H1 (cell line): ENCODE measurements around the gene CHSY1. TPM values are rescaled to one million over a fixed set of nuclear protein-coding genes. Genes with fewer than 3 reads are reported as not detected.

Experiments used
- CTCF ChIA-PET: fragments of 300-600 bp; sonication (Branson Sonifier 250); formaldehyde crosslinking; loops from one replicate; lab custom pipeline; 2021; ENCODE audit not compliant: partially characterized antibody; lab: Charles Lee
- POLR2A ChIA-PET: fragments of 300-600 bp; sonication (Branson Sonifier 250); formaldehyde crosslinking; loops from one replicate; lab custom pipeline; 2021; ENCODE audit warnings: inconsistent platforms; ENCODE audit not compliant: partially characterized antibody; lab: Charles Lee
- DNase-seq, 2 experiments: peaks; one replicate each; pipeline versions ENCODE4 v3.0.0 to v3.0.0-alpha.2; 2010 to 2022; ENCODE audit warnings: low spot score in 2 of 2, low read depth in 1 of 2, mixed read lengths in 1 of 2
- FAIRE-seq: peaks from 2 replicates; lab custom pipeline; 2011; peaks lifted over from hg19 to GRCh38; lab: Jason Lieb, UNC
- H2AFZ ChIP-seq: 2 replicates; pipeline ENCODE4 v1.8.1; 2012; ENCODE audit warnings: low read length, inconsistent platforms
- H2AK5ac ChIP-seq: 2 replicates; pipeline ENCODE4 v1.6.1; 2013; ENCODE audit warnings: low read depth, low read length
- H2BK120ac ChIP-seq: replicated peaks from 2 replicates; pipeline ENCODE3; 2013; ENCODE audit warnings: low read depth, low read length, inconsistent platforms
- H2BK12ac ChIP-seq: 2 replicates; pipeline ENCODE4 v1.6.1; 2013; ENCODE audit warnings: low read depth, low read length
- H2BK15ac ChIP-seq: 2 replicates; pipeline ENCODE4 v1.6.1; 2013; ENCODE audit warnings: low read length
- H2BK20ac ChIP-seq: 2 replicates; pipeline ENCODE4 v1.6.1; 2013; ENCODE audit warnings: low read length
- H2BK5ac ChIP-seq: 2 replicates; pipeline ENCODE4 v1.6.1; 2013; ENCODE audit warnings: low read depth, low read length
- H3K14ac ChIP-seq: 2 replicates; pipeline ENCODE4 v1.6.1; 2013; ENCODE audit warnings: inconsistent platforms; ENCODE audit not compliant: insufficient read length
- H3K18ac ChIP-seq: 2 replicates; pipeline ENCODE4 v1.6.1; 2013; ENCODE audit warnings: low read length; ENCODE audit errors: extremely low read depth
- H3K23ac ChIP-seq: 2 replicates; pipeline ENCODE4 v1.6.1; 2013; ENCODE audit warnings: inconsistent platforms; ENCODE audit not compliant: insufficient read length
- H3K23me2 ChIP-seq: 2 replicates; pipeline ENCODE4 v1.6.1; 2013; ENCODE audit warnings: low read depth, low read length
- H3K27ac ChIP-seq: 2 replicates; pipeline ENCODE4 v1.6.1; 2011; ENCODE audit warnings: low read depth, low read length, inconsistent platforms
- H3K27me3 ChIP-seq, 4 experiments: replicated peaks in 1 of 4; 1 replicate in 1 of 4; 2 replicates in 3 of 4; pipeline versions ENCODE4 v1.6.1 to v1.8.1; 2011 to 2013; ENCODE audit warnings: low read length in 3 of 4, mild to moderate bottlenecking in 3 of 4, inconsistent platforms in 2 of 4, mixed read lengths in 2 of 4, moderate library complexity in 1 of 4; ENCODE audit not compliant: control insufficient read depth in 3 of 4, insufficient read depth in 3 of 4; ENCODE audit errors: extremely low read depth in 1 of 4
- H3K36me3 ChIP-seq, 4 experiments: 2 replicates each; pipeline versions ENCODE4 v1.6.1 to v1.8.1; 2011 to 2013; ENCODE audit warnings: mild to moderate bottlenecking in 4 of 4, low read length in 3 of 4, moderate library complexity in 2 of 4, control low read depth in 1 of 4, inconsistent platforms in 1 of 4; ENCODE audit not compliant: insufficient read depth in 4 of 4, control insufficient read depth in 2 of 4
- H3K4ac ChIP-seq: replicated peaks from 2 replicates; pipeline ENCODE3; 2013; ENCODE audit warnings: low read length, low read depth, mixed read lengths, inconsistent platforms; ENCODE audit not compliant: insufficient read length
- H3K4me1 ChIP-seq, 4 experiments: replicated peaks in 1 of 4; 1 replicate in 1 of 4; 2 replicates in 3 of 4; pipeline versions ENCODE4 v1.6.1 to v1.8.1; 2011 to 2013; ENCODE audit warnings: low read length in 3 of 4, inconsistent platforms in 2 of 4, mixed read lengths in 1 of 4; ENCODE audit not compliant: insufficient read depth in 4 of 4, control insufficient read depth in 3 of 4
- H3K4me2 ChIP-seq, 2 experiments: 2 replicates each; pipeline versions ENCODE4 v1.6.1 to v1.8.1; 2011 to 2013; ENCODE audit warnings: low read depth in 2 of 2, low read length in 2 of 2, control low read depth in 1 of 2, inconsistent platforms in 1 of 2, mild to moderate bottlenecking in 1 of 2; ENCODE audit not compliant: insufficient read depth in 1 of 2
- H3K4me3 ChIP-seq, 4 experiments: fragments of 200-600, 300-600 bp in 1 of 4; sonication (generic), shearing (Covaris generic), sonication (Bioruptor Twin) in 1 of 4; 2 replicates each; pipeline versions ENCODE4 v1.5.1 to v1.8.1; 2011 to 2016; ENCODE audit warnings: low read length in 4 of 4, low read depth in 3 of 4, control low read depth in 2 of 4, inconsistent platforms in 2 of 4, mild to moderate bottlenecking in 2 of 4, mixed read lengths in 1 of 4, moderate library complexity in 1 of 4; ENCODE audit not compliant: insufficient read depth in 2 of 4; ENCODE audit errors: extremely low read depth in 1 of 4
- H3K56ac ChIP-seq: replicated peaks from 2 replicates; pipeline ENCODE3; 2013; ENCODE audit warnings: low read depth, mild to moderate bottlenecking, mixed read lengths, low read length, inconsistent platforms; ENCODE audit not compliant: insufficient read length
- H3K79me1 ChIP-seq: 2 replicates; pipeline ENCODE4 v1.6.1; 2013; ENCODE audit warnings: low read depth, low read length, control low read depth
- H3K79me2 ChIP-seq, 2 experiments: 2 replicates each; pipeline versions ENCODE4 v1.6.1 to v1.8.1; 2012 to 2013; ENCODE audit warnings: low read length in 2 of 2, mild to moderate bottlenecking in 2 of 2, inconsistent platforms in 1 of 2; ENCODE audit not compliant: insufficient read depth in 2 of 2, control insufficient read depth in 1 of 2
- H3K9ac ChIP-seq, 4 experiments: replicated peaks in 1 of 4; 1 replicate in 1 of 4; 2 replicates in 3 of 4; pipeline versions ENCODE4 v1.6.1 to v1.8.1; 2011 to 2013; ENCODE audit warnings: low read depth in 3 of 4, low read length in 3 of 4, control low read depth in 2 of 4, mild to moderate bottlenecking in 2 of 4, moderate library complexity in 2 of 4, inconsistent platforms in 1 of 4; ENCODE audit errors: extremely low read depth in 1 of 4
- H3K9me3 ChIP-seq, 2 experiments: 2 replicates each; pipeline versions ENCODE4 v1.6.1 to v1.8.1; 2012 to 2013; ENCODE audit warnings: mild to moderate bottlenecking in 2 of 2, moderate library complexity in 2 of 2, control low read depth in 1 of 2, inconsistent platforms in 1 of 2, low read depth in 1 of 2, low read length in 1 of 2, mixed read lengths in 1 of 2; ENCODE audit not compliant: insufficient read depth in 2 of 2
- H4K20me1 ChIP-seq, 2 experiments: replicated peaks in 1 of 2; 2 replicates each; pipeline versions ENCODE3 to v1.8.1; 2011 to 2013; ENCODE audit warnings: inconsistent platforms in 2 of 2, low read length in 2 of 2, mild to moderate bottlenecking in 1 of 2; ENCODE audit not compliant: insufficient read depth in 2 of 2, control insufficient read depth in 1 of 2
- H4K5ac ChIP-seq: 2 replicates; pipeline ENCODE4 v1.6.1; 2013; ENCODE audit warnings: low read length, low read depth, mixed read lengths, inconsistent platforms; ENCODE audit not compliant: insufficient read length
- H4K8ac ChIP-seq: 2 replicates; pipeline ENCODE4 v1.8.0; 2013; ENCODE audit warnings: mild to moderate bottlenecking, moderate library complexity, low read length, inconsistent platforms; ENCODE audit not compliant: insufficient read depth; ENCODE audit errors: extremely low read depth
- H4K91ac ChIP-seq: replicated peaks from 2 replicates; pipeline ENCODE3; 2013; ENCODE audit warnings: low read length, mixed read lengths, inconsistent platforms; ENCODE audit not compliant: insufficient read length
- CHD2 ChIP-seq: IDR thresholded peaks from 2 replicates; pipeline ENCODE4 v1.6.1; 2012; ENCODE audit warnings: low read length, improper control_type of control experiment
- EGR1 ChIP-seq: IDR thresholded peaks from 2 replicates; pipeline ENCODE4 v1.6.1; 2011; ENCODE audit warnings: low read depth, low read length, borderline replicate concordance
- NRF1 ChIP-seq: IDR thresholded peaks from 2 replicates; pipeline ENCODE4 v1.6.1; 2011; ENCODE audit warnings: mild to moderate bottlenecking, low read depth, low read length, improper control_type of control experiment
- RAD21 ChIP-seq, 2 experiments: IDR thresholded peaks in 1 of 2; conservative IDR thresholded peaks in 1 of 2; 2 replicates each; pipeline ENCODE4 v1.6.1; 2011; ENCODE audit warnings: low read depth in 2 of 2, low read length in 2 of 2, improper control_type of control experiment in 1 of 2, inconsistent platforms in 1 of 2, mild to moderate bottlenecking in 1 of 2, moderate library complexity in 1 of 2
- RXRA ChIP-seq: IDR thresholded peaks from 2 replicates; pipeline ENCODE4 v1.6.1; 2011; ENCODE audit warnings: low read depth, mild to moderate bottlenecking, low read length, moderate library complexity; ENCODE audit not compliant: insufficient read depth
- SP1 ChIP-seq: IDR thresholded peaks from 2 replicates; pipeline ENCODE4 v1.6.1; 2011; ENCODE audit warnings: low read depth, low read length
- TCF12 ChIP-seq: IDR thresholded peaks from 2 replicates; pipeline ENCODE4 v1.6.1; 2011; ENCODE audit warnings: low read depth, mild to moderate bottlenecking, low read length
- TEAD4 ChIP-seq: IDR thresholded peaks from 2 replicates; pipeline ENCODE4 v1.6.1; 2012; ENCODE audit warnings: low read depth, low read length, inconsistent platforms, mixed read lengths
- USF2 ChIP-seq: IDR thresholded peaks from 2 replicates; pipeline ENCODE4 v1.6.1; 2011; ENCODE audit warnings: low read length, improper control_type of control experiment
- WGBS, 2 experiments: shearing (Covaris generic) in 1 of 2; methylation state at CpG; one replicate each; pipeline versions ENCODE4 v1.1.6 to v1.1.7; 2013 to 2015; ENCODE audit warnings: low lambda C conversion rate in 2 of 2, mixed read lengths in 2 of 2, inconsistent platforms in 1 of 2, low coverage in 1 of 2, missing lambda C conversion rate in 1 of 2; ENCODE audit not compliant: insufficient replicate concordance in 2 of 2, insufficient coverage in 1 of 2, insufficient read length in 1 of 2; ENCODE audit errors: extremely low coverage in 1 of 2, missing lambda C conversion rate in 1 of 2; 5-methylcytosine and 5-hydroxymethylcytosine counted together
- polyA plus RNA-seq, 7 experiments: library from polyadenylated mRNA; depleted of rRNA in 3 of 7; stranded (reverse) in 5 of 7; unstranded in 2 of 7; fragments of >200 nt in 5 of 7; fragments of 200-250 nt in 2 of 7; gene quantifications; 1 replicate in 5 of 7; 2 replicates in 1 of 7; 4 replicates in 1 of 7; pipeline versions ENCODE4 v1.2.1 to v1.2.3, GENCODE V29; 2011 to 2013; ENCODE audit warnings: missing spikeins in 2 of 7, mixed read lengths in 2 of 7
- total RNA-seq: library from RNA; stranded (reverse); fragmentation: NEBNext Ultra II Directional; extraction: Animal tissue kit (Norgen Biotek cat#: 25700); gene quantifications from 2 replicates; pipeline ENCODE4 v1.2.1, GENCODE V29; 2021

The CHSY1 gene
- total and polyA plus RNA-seq, 2 of the 8 experiments (the other 6 are each of a cell fraction or from before 2014, with no cell fraction given): 24.9 to 60.7 TPM

GRCh38 chr15:101153801-101154656, 97.8 kb downstream of the CHSY1 start:
- Histone ChIP-seq H2AK5ac (0 out of 2 replicates have a peak overlapping the region, but pooled peaks have one; percentile 26), H3K4me1 (peaks cover 0 to 4% (median 0%) of the 10 kb centered on the region in 4 experiments; a peak in 3 of 7 replicates), H3K18ac (no peak overlapping the region; the same call in none of the 2 replicates), H3K79me1 (no peaks in the 10 kb centered on the region), H3K14ac (no peak overlapping the region), H2BK20ac (0 out of 2 replicates have a peak overlapping the region, but pooled peaks have one; percentile 32), H3K27me3 (no peaks in the 10 kb centered on the region), H4K5ac (no peak overlapping the region)
- 96% methylated on average over 14 of the region's 19 CpGs; no CpG with 5 or more reads in 1 of the 2 experiments for WGBS, 2 experiments
- POLR2A ChIA-PET: interaction anchor here (0.7 to 0.9 kb wide), 2 partner anchors 91 to 97 kb away, joined by 3 to 4 read pairs; no protein-coding TSS in a partner anchor
- TF ChIP-seq RXRA: no peak
- no peak for TF ChIP-seq NRF1
- TF ChIP-seq USF2: no peak
- no peak for TF ChIP-seq CHD2
- no peak for TF ChIP-seq EGR1
- TF ChIP-seq SP1: no peak
- TF ChIP-seq TEAD4: no peak
- TF ChIP-seq TCF12: no peak
- no peak for TF ChIP-seq RAD21 (IDR thresholded peaks at IDR 0.05 in 1 of 2, conservative IDR thresholded peaks at IDR 0.05 in 1 of 2; ENCODE audit: low read depth in 2 of 2, low read length in 2 of 2)
- TF ChIP-seq, all 59 proteins: peak for 0
- no peak overlapping the region for H3K4me2 ChIP-seq
- peak overlapping the region; percentile 6; the same call in 1 of the 2 replicates for H2BK12ac ChIP-seq
- peak overlapping the region; percentile 73; the same call in 1 of the 2 replicates for H2BK5ac ChIP-seq
- H3K9me3 ChIP-seq: no peaks in the 10 kb centered on the region
- no peak overlapping the region for H2BK120ac ChIP-seq
- no peaks in the 10 kb centered on the region for H3K79me2 ChIP-seq
- H4K91ac ChIP-seq: no peak overlapping the region
- H3K23me2 ChIP-seq: no peaks in the 10 kb centered on the region
- no peak overlapping the region for H3K27ac ChIP-seq
- H3K56ac ChIP-seq: no peak overlapping the region
- H3K9ac ChIP-seq: no peak overlapping the region
- no peak for DNase-seq
- no peak overlapping the region for H3K4me3 ChIP-seq
- H3K23ac ChIP-seq: no peak overlapping the region
- no peak overlapping the region for H2AFZ ChIP-seq
- no peak overlapping the region for H2BK15ac ChIP-seq
- CTCF ChIA-PET: interaction anchor here (0.7 to 10.7 kb wide), 24 partner anchors 7 to 146 kb away, joined by 3 to 128 read pairs (median 4); no protein-coding TSS in a partner anchor
- peaks cover 0 to 1% of the 10 kb centered on the region in 2 experiments for H4K20me1 ChIP-seq
- no peak for FAIRE-seq
- peak overlapping the region; percentile 20; the same call in 1 of the 2 replicates for H4K8ac ChIP-seq
- peak overlapping the region; percentile 95 for H3K4ac ChIP-seq
- H3K36me3 ChIP-seq: no peaks in the 10 kb centered on the region
